ENCODE results near the gene ATP1A1. TPM values are rescaled to one million over a fixed set of nuclear protein-coding genes. Genes with fewer than 3 reads are reported as not detected.

Gene ATP1A1
- total RNA-seq, 1 experiment from 2014 or later, result 239 TPM

DNA sequence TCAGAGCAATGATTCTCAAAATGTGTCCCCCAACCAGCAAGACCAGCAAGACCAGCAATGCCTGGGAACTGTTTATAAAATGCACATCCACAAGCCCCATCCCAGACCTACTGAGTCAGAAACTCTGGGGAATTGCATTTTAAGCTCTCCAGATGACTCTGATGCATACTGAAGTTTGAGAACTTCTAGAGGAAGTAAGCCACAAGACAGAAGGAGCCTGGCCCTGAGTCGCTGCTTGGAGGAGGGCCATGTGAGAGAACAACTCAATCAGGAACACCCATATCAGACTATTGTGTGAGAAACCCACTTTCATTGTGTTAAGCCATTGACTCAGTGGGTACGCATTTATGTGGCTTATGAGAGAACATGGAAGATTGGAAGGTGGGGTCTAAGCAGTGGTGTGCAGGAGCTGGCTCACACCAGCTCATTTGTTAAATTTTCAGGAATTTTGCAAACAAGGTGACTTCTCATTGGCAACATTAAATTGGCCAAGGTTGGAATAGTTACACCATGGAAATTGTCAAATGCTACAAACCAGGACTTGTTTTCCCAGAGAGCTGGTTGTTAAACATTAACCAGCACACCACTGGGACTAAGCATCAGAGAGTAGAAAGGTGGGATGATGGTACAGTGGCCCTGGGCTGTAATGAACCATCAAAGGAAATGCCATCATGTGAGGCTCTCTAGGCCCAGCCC lies 38.9 kb downstream of the ATP1A1 start:
- H2BK120ac ChIP-seq (ENCODE audit: low read depth, low read length, poor library complexity, severe bottlenecking), result no peak overlapping the region
- H3K4me1 ChIP-seq (ENCODE audit: insufficient read depth, low read length), result no peaks in the 10 kb centered on the region
- no peak overlapping the region for H2AFZ ChIP-seq (ENCODE audit: low read length)
- no peaks in the 10 kb centered on the region for H3K79me1 ChIP-seq (ENCODE audit: insufficient read depth, low read depth, low read length, poor library complexity, severe bottlenecking)
- no peak overlapping the region for H3K23ac ChIP-seq (ENCODE audit: insufficient read length, low read depth, low read length)
- no peaks in the 10 kb centered on the region for H3K79me2 ChIP-seq (ENCODE audit: insufficient read depth, low read length)
- no peak overlapping the region for H2BK20ac ChIP-seq (ENCODE audit: low read depth, low read length, poor library complexity, severe bottlenecking)
- H3K56ac ChIP-seq (ENCODE audit: insufficient read length, low read depth, low read length), result no peak overlapping the region
- H4K20me1 ChIP-seq (ENCODE audit: control insufficient read depth, insufficient read depth, insufficient read length), result no peaks in the 10 kb centered on the region
- Mint-ChIP-seq H3K4me1 (peaks cover 17 to 20% of the 10 kb centered on the region in 2 experiments), H3K9me3 (no peaks in the 10 kb centered on the region), H3K27me3 (ENCODE audit: low read depth) (no peaks in the 10 kb centered on the region), H3K27ac (no peak overlapping the region), H3K4me3 (no peak overlapping the region), H3K36me3 (ENCODE audit: insufficient read depth in 1 of 3, low read depth in 3 of 3) (peaks cover 1 to 11% (median 6%) of the 10 kb centered on the region in 3 experiments; a peak in 5 of 7 replicates)
- no peak overlapping the region for H4K8ac ChIP-seq (replicated peaks; ENCODE audit: insufficient read length, low read depth, low read length)
- no peak overlapping the region for H2BK5ac ChIP-seq (ENCODE audit: insufficient read length, low read length)
- H4K91ac ChIP-seq (ENCODE audit: insufficient read length, low read depth, low read length), result no peak overlapping the region
- no CpG with 5 or more reads among the region's 2 CpGs for WGBS (ENCODE audit: extremely low coverage, insufficient read length, low lambda C conversion rate)
- no peak overlapping the region for H3K4ac ChIP-seq (ENCODE audit: low read depth, low read length)
- H3K23me2 ChIP-seq (ENCODE audit: insufficient read length, low read depth, low read length, poor library complexity, severe bottlenecking), result no peaks in the 10 kb centered on the region
- H3K9me3 ChIP-seq (ENCODE audit: control insufficient read depth, low read depth, low read length), result no peaks in the 10 kb centered on the region
- no peak overlapping the region for H3T11ph ChIP-seq (ENCODE audit: low read length)
- H3K27ac ChIP-seq (ENCODE audit: insufficient read length, low read depth, low read length), result no peak overlapping the region
- H3K27me3 ChIP-seq (ENCODE audit: insufficient read depth, low read length), result no peaks in the 10 kb centered on the region
- no peak overlapping the region for H2AK5ac ChIP-seq (ENCODE audit: insufficient read length, low read length)
- H2BK15ac ChIP-seq (ENCODE audit: low read depth, low read length), result no peak overlapping the region
- H3K14ac ChIP-seq (ENCODE audit: insufficient read depth, low read length), result no peak overlapping the region
- no peak overlapping the region for H3K18ac ChIP-seq (ENCODE audit: insufficient read length, low read depth, low read length)
- H3K9ac ChIP-seq (ENCODE audit: extremely low read depth, insufficient read length, low read length), result no peak overlapping the region
- no peak overlapping the region for H3K4me2 ChIP-seq (ENCODE audit: insufficient read depth, insufficient read length, low read length)
- TF ChIP-seq, protein P1, sequence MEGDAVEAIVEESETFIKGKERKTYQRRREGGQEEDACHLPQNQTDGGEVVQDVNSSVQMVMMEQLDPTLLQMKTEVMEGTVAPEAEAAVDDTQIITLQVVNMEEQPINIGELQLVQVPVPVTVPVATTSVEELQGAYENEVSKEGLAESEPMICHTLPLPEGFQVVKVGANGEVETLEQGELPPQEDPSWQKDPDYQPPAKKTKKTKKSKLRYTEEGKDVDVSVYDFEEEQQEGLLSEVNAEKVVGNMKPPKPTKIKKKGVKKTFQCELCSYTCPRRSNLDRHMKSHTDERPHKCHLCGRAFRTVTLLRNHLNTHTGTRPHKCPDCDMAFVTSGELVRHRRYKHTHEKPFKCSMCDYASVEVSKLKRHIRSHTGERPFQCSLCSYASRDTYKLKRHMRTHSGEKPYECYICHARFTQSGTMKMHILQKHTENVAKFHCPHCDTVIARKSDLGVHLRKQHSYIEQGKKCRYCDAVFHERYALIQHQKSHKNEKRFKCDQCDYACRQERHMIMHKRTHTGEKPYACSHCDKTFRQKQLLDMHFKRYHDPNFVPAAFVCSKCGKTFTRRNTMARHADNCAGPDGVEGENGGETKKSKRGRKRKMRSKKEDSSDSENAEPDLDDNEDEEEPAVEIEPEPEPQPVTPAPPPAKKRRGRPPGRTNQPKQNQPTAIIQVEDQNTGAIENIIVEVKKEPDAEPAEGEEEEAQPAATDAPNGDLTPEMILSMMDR (conservative IDR thresholded peaks at IDR 0.05), result no peak
- DNase-seq, result no peak
- H2BK12ac ChIP-seq (ENCODE audit: insufficient read length, low read depth, low read length), result no peak overlapping the region
- H4K5ac ChIP-seq (ENCODE audit: insufficient read length, low read depth, low read length), result no peak overlapping the region

Measured in H9 (cell line).